ENCODE measurements around the gene PON2.
"Not testable (repeated sequence)": the region's sequence is repeated elsewhere in the genome, so short reads cannot be mapped to it uniquely, and the experiment has no call there.

PON2 gene

DNA sequence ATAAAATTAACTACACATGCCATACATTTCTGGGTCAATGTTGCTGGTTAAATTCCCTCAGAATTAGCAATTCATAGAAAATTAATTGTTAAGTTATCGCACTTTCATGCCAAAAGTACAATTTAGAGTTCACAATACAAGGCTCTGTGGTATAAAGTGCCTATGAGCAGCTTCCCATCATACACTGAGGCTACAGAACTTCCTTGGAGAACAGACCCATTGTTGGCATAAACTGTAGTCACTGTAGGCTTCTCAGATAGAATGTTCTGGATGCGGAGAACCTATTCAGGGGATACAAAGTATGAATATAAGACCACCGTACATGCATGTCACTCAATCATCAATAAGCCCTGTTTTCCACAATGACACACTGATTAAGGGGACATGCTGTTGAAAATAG, 29.6 kb downstream of the PON2 start:
- no peak for DNase-seq (ENCODE audit: low read depth)

DNA sequence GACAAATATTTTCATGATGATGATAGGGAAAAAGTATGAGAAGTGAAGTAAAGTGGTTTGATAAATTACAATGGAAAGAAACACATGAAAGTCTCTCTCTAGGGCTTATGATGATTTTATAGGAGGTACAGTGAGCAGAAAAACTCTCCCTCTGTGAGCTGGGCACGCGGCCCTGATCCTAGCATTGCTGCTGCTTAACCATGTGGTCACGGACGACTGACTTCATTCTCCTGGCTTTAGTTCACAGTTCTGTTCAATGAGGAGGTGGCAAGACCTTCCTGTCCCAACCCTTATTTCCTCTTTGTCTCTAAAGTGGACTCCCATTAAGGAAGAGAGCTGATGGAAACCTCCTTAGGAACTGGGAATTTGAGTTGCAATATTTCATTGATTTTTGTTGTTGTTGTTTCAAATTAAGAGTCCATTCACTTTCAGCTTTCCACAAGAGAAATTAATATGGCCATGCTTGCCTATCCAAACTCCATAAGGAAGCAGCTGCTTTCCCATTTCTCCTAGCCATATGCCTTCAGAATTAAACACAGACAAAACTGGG, 30.4 kb downstream of the PON2 start:
- DNase-seq (ENCODE audit: low read depth), result no peak

DNA sequence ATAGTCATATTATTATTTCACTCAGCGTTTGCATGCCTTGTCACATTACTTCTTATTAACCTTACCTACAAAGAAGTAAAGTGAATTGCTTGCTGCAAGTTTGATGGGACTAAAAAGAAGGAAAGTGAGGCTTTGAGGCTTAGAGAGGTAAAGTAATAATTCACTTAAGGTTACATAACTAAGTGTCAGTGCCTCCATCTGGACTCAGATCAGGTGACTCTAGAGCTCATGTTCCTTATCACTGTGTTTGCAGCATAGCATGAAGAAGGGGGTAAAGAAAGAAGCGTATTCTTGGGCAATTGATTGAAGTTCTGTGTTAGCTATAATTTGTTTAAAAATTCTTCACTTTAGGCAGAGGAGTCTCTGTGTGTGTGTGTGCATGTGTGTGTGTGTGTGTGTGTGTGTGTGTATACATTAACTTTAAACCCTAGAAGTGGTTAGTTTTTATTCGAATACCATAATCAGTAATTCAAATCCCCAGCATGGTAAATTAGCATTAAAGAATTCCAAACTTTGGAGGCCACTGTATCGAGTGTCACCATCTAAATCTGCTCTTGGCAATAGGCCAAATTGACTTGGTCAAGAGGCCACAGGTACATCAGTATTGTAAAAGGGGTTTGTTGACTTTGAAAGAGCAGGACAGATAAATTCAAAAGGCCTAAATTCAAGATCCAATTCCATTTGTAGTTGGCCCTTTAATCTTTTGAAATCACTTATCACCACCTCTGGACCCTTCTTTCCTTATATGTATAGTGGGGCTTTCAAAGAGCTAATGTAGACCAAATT, 36.5 kb downstream of the PON2 start:
- DNase-seq (ENCODE audit: low read depth), result no peak

DNA sequence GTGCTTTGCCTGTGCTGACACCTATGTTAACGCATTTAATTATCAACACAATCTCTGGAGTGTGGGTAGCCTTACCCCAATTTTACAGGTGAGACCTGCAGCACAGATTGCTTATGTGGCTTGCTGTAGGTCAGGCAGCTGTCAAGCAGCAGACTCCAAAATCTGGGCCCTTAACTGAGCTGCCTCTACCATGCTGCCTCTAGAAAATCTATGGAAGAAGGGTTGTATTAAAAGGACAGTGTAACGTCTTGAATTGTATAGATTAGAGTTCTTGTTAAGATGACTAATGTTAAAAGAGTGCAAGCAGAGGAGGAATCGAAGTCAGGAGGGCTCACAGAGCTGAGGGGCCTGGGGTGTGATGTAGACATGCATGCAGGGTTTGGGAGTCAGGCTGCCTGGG, 37.4 kb downstream of the PON2 start:
- DNase-seq (ENCODE audit: low read depth), result no peak

DNA sequence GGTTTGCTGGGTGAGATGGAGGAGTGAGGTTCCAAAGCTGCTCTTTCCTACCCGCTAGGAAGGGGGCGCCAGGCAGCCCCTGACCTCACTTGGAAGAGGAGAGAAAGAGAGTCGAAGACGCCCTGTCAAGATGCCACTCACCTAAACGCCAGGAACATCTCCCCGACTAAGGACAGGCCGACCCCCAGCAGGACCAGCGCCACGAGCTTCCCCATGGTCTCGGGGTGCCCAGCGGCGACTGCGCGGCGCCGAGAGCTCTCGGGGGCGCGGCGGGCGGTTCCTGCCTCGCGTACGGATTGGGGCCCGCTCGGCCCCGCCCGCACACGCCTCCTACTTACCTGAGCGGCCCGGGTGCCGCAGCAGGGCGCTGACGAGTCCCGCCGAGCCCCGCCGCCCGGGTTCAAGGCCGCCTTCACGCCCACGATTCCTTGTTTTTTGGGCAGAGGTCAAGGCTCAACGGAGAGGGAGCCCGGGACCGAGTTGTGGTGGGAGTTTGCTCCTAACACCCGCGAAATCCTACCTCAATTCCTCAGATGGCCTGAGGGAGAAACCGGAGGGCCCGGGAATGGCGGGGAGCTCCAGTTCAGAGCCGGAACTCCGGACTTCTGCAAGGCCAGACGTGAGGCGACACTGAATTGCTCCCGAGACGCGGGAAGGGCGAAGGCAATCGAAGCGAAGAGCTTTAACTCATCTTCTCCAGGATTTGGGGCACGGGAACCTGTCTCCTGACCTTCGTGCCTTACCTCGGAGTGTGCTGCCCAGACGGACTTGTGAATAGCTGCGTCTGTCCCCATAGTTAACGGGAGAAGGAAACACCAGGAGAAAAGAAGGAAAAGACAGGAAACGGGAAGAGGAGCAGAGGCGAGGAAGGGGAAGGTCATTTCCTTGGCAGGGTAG, 38.4 kb downstream of the PON2 start, which contains the start of gene PON3:
Gene PON3 (minus strand): TSS at position 240 of the 897 bp plus-strand sequence. CDS start 25 bp downstream, at position 215.
- DNase-seq (ENCODE audit: low read depth), result no peak

DNA sequence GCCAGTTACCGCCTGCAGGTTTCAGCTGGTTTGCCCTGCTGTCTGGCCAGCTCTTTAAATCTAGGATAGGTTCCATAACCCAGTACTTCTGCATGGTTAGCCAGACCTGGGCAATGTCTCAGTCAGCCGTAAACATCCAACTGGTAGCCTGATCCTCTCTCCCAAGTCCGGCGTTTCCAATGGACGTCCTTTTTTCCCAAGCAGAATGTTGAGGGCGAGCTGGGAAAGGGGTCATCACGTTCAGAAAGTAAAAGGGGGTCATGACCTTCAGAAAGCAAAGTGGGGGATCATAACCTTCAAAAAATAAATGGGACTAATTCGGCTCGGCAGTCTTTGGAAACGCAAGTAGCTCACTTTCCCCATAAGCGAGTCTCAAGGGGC, 39.1 kb downstream of the PON2 start:
- no peak for DNase-seq (ENCODE audit: low read depth)

DNA sequence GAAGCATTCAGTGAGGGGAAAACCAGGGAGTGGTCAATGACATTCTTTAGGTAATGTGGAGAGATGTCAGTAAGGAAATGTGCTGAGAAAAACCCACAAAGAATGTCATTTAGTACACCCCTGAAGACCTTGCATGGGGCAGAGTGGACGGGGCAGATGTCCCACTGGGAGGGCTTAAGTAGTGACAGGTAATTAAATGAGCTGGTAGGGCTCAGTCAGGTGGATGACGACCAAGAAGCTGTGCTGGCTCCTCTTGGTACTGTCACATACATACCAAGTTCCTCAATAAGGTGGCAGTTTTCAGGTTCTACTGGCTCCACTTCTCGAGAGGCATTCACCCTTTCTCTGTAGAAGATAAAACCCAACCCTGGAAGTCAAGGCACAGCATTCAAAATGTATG, 40.5 kb downstream of the PON2 start:
- no peak for DNase-seq (ENCODE audit: low read depth)

DNA sequence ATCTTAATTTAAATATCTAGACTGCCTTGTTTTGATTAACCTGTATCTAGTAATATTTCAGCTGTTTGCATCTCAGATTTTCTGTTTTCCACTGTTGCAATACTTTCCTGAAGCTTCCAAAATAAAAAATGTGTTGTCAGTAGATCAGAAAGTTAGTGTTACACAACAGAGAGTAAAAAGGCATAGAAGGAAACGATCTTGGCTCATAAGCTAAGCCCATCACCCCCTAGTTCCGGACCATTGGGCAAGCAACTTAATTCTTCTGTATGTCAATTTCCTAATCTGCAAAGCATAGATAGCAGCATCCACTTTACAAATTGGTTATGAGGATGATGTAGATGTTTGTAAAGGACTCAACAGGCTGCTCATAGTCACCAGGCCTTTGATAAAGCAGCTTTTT, 43.1 kb downstream of the PON2 start:
- DNase-seq (ENCODE audit: low read depth), result no peak

DNA sequence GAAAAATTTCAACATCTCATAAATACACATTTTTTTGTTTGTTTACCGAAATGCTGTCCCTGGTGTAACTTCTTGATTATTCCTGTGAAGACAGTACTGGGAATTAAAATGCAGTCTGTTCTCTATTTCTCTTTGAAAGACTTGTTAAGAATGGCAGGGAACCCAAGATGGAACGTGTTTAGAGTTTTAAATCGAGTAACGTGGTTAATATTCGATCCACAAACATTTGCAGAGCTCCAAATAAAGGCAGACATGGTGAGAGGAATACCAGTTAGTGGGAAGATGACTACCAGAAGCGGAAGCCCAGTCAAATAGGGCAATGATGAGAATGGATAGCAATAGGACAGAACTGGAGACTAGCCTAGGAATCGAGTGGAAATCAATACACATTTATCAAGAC, 45.3 kb downstream of the PON2 start:
- no peak for DNase-seq (ENCODE audit: low read depth)

DNA sequence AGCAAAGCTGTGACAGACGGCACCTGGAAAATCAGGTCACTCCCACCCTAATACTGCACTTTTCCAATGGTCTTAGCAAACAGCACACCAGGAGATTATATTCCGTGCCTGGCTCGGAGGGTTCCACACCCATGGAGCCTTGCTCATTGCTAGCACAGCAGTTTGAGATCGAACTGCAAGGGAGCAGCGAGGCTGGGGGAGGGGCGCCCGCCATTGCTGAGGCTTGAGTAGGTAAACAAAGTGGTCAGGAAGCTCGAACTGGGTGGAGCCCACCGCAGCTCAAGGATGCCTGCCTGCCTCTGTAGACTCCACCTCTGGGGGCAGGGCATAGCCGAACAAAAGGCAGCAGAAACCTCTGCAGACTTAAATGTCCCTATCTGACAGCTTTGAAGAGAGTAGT, 55.4 kb downstream of the PON2 start:
- not testable (repeated sequence) for DNase-seq (ENCODE audit: low read depth)

DNA sequence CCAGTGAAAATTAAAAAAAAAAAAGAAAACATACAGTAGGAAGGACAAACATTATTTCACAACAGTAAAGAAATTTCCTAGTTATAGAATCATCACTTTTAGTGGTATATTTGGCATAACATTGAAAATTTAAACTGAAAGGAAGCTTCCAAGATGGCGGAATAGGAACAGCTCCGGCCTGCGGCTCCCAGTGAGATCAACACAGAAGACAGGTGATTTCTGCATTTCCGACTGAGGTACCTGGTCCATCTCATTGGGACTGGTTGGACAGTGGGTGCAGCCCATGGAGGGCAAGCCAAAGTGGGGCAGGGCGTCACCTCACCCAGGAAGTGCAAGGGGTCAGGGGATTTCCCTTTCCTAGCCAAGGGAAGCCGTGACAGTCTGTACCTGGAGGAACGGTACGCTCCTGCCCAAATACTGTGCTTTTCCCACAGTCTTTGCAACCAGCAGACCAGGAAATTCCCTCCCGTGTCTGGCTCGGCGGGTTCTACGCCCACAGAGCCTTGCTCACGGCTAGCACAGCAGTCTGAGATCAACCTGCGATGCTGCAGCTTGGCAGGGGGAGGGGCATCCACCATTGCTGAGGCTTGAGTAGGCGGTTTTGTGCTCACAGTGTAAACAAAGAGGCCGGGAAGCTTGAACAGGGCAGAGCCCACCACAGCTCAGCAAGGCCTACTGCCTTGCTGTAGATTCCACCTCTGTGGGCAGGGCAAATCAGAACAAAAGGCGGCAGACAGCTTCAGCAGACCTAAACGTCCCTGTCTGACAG, 58.0 kb downstream of the PON2 start:
- no peak for DNase-seq (ENCODE audit: low read depth)

DNA sequence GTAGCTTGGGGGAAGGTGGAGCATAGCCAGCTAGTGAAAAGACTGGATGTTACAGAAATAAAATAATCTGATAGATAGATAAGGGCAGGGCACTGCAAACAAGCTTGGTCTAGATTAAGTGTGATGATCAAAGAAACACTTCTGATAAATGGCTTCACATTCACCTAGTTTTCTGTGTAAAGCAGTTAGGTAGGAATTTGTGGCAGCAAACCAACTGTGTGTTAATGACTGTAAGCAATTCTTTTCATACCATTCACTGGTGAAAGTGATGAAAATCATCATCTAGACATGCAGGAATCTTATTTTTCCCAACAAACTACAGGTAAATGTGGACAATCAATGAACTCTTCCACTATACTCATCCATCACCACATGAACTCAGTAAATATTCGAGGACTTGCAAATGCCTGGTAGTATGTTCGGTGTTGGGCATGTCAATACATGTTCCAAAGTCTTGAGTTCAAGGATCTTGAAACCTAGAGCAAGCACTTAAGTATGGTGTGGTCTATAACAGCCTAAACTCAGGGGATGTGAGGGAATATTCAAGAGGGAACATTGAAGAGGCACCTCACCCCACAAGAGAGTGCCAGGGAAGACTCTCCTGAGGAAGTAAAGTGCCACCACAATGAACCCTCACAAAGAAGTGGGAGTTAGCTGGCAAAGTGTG, 59.1 kb downstream of the PON2 start:
- DNase-seq (ENCODE audit: low read depth), result no peak

DNA sequence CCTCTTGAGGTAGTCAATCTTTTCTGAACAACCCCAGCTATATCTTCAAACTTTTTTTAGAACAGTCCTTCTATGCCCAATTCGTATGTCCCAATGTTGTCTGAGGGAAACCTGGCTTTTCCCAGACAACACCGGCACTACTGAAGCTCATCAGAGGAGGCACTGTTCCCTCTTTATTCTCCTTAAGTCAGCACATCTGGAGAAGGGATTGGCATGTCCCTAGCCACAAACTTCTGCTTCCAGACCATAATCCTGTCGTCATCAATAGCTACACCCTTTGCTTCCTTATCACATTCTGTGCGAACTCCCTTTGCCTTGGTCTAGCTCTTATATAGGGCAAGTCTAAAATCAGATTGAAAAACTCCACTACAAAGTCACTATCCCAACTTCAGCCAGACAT, 61.5 kb downstream of the PON2 start:
- DNase-seq (ENCODE audit: low read depth), result no peak

DNA sequence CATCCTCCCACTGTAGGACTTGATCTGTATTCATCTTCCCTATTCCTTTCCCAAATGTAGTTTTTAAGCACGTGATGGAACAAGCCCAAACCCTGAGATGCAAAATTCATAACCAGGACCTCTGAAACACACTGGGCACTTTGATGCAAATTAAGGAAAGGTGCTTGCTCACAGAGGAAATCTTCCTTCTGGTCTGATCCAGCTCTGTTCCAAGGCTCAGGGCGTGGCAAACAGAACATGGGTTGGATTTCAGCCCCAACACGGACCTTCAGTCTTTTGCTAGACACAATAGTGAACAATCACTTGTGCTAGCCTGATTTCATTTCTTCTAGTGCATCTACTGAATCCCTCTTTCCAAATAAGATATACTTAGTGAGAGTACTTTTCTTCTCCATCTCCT, 66.6 kb downstream of the PON2 start:
- no peak for DNase-seq (ENCODE audit: low read depth)

DNA sequence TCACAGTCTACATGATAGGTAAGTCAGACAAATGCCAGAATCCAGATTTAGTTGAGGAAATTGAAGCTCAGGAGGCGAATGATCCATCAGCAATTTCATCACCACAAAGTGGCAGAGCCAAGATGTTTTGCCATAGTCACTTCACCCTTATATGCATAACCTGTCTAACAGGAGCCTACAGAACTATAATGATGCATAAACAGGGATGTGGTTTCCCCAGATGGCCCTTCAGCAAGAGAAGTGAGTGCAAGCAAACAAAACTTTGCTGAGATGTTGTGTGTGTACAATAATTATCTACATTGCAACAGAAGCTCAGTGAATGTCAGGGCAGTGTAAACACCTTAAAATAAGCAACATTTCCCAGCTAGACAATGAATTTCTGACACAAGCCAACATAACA, 67.2 kb downstream of the PON2 start:
- DNase-seq (ENCODE audit: low read depth), result no peak

DNA sequence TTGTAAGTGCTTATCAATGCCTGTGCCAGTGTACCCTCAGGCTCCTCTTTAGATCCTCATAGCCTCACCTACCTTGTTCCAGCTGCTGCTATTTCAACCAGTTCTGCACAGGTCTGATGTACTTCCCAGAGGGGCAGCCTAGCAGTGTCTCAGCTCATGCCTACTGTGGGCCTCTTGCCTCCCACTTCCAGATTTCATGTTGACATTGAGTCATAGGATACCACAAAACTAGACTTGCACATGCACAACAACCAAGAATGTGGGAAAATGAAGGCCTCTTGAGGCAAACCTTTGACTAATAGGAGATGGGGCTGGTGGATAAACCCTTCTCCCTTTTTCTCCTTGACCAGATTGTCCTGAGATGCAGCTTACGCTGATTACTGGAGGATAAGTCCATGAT, 69.7 kb downstream of the PON2 start:
- no peak for DNase-seq (ENCODE audit: low read depth)

DNA sequence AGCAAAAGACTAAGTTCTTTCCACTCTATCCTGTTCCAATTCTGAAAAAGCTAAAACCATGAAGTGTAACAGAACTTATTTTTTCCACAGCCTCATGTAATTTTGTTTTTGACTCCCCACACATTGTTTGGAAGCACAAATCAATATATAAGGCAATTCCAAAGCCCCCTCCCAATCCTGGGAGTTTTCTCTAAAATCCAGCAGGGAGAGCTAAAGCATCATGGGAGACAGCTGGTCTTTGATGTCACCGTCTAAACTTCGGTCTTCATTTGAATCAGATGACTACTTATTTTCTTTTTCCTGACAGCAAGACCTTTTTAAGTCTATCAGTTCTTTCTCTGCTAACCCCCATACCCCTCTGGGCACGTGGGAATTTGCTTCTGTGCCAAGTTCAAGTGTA, 77.2 kb downstream of the PON2 start:
- no peak for DNase-seq (ENCODE audit: low read depth)

Data from activated T-cell treated with anti-CD3 and anti-CD28 coated beads for 1 hour (primary cell).